OCI-M2 (cell line): Measurements from ENCODE around the gene POLR2H.

Experiments
- DNase-seq: peaks from one replicate; lab custom pipeline; 2025; ENCODE audit not compliant: unreplicated experiment; lab: John Stamatoyannopoulos, UW

The POLR2H gene

GRCh38 chr3:184371570-184372018, 10.1 kb downstream of the POLR2H start:
- peak; percentile 39 for DNase-seq

GRCh38 chr3:184372296-184372821, 10.8 kb downstream of the POLR2H start:
- no peak for DNase-seq

GRCh38 chr3:184372911-184373310, 11.4 kb downstream of the POLR2H start:
- no peak for DNase-seq

- DNase-seq, result no peak
These were observed 11.9 kb downstream of the POLR2H start for GRCh38 chr3:184373422-184373821.

GRCh38 chr3:184375747-184376461, 14.4 kb downstream of the POLR2H start:
- DNase-seq, result no peak

- no peak for DNase-seq
These were observed 15.9 kb downstream of the POLR2H start for GRCh38 chr3:184377374-184377773.

GRCh38 chr3:184377882-184378445, 16.5 kb downstream of the POLR2H start, which contains the start of gene THPO:
THPO (minus strand) TSS chr3:184378207; CDS start chr3:184376259, 1,948 bp downstream.
- no peak for DNase-seq

GRCh38 chr3:184378651-184379357, 17.3 kb downstream of the POLR2H start:
- no peak for DNase-seq

GRCh38 chr3:184379358-184380184, 18.1 kb downstream of the POLR2H start, which contains the start of gene CHRD:
CHRD (plus strand) TSS chr3:184380054; CDS start chr3:184380319, 265 bp downstream.
- DNase-seq, result no peak

- no peak for DNase-seq
These were observed 18.7 kb downstream of the POLR2H start for GRCh38 chr3:184380185-184380626.

GRCh38 chr3:184380627-184381260, 19.2 kb downstream of the POLR2H start:
- no peak for DNase-seq

- DNase-seq, result no peak
These were observed 20.0 kb downstream of the POLR2H start for GRCh38 chr3:184381261-184382224.

GRCh38 chr3:184382326-184383032, 21.0 kb downstream of the POLR2H start:
- DNase-seq, result no peak

- no peak for DNase-seq
These were observed 21.7 kb downstream of the POLR2H start for GRCh38 chr3:184383033-184383740.

- no peak for DNase-seq
These were observed 22.8 kb downstream of the POLR2H start for GRCh38 chr3:184384342-184384741.

GRCh38 chr3:184384856-184385422, 23.4 kb downstream of the POLR2H start:
- DNase-seq, result no peak

- no peak for DNase-seq
These were observed 24.7 kb downstream of the POLR2H start for GRCh38 chr3:184386047-184386806.
